ENCODE measurements around the gene PARP4. TPM values are rescaled to one million over a fixed set of nuclear protein-coding genes. Genes with fewer than 3 reads are reported as not detected.
"Not testable (repeated sequence)": the region's sequence is repeated elsewhere in the genome, so short reads cannot be mapped to it uniquely, and the experiment has no call there.

The PARP4 gene
- total RNA-seq, 2 experiments from 2014 or later: 52.1 to 53.5 TPM

DNA sequence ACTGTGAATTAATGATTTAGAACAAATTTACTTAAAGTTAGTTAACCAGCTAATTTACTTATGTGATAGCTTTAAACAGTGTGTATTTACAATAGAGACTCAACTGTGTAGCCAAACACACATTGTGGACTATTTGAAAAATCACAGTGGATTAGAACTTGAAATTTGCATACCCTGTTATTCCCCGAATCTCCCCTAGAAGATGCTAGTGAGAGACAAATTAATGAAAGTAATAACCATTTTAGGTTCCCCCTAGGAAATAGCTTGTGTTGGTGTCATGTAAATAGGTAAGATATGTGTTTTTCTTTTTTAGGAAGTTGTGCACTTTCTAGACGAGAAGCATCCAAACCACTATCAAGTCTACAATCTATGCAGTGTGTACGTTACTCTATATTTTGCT is 104.7 kb downstream of the PARP4 start:
- Mint-ChIP-seq H3K9me3 (ENCODE audit: insufficient read depth) (no peaks in the 10 kb centered on the region), H3K27me3 (ENCODE audit: low read depth) (peaks cover 27% of the 10 kb centered on the region), H3K36me3 (ENCODE audit: low read depth) (no peaks in the 10 kb centered on the region), H3K4me3 (no peak overlapping the region), H3K27ac (no peak overlapping the region), H3K4me1 (ENCODE audit: low read depth) (peaks cover 2% of the 10 kb centered on the region)
- ATAC-seq (no peak), DNase-seq (no peak)
- CTCF ChIA-PET: no interaction called here
- POLR2A ChIA-PET: no interaction called here

DNA sequence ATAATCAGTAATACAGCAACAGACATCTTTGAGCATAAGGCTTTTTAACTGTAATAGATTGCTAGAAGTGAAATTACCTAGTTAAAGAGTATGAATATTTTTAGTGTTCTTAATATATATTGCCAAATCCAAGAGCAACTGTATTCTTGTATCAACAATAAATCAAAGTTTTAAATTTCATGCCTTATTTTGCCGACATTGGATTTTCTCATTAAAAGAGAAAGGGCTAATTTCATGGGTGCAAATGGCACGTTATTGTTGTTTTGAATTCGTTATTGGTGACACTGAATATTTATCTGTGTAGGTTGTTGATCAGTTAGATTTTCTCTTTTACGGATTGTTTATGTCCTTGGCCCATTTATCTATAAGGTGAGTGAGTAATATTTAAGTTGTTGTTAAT is 106.1 kb downstream of the PARP4 start:
- Mint-ChIP-seq H3K27me3 (ENCODE audit: low read depth) (peaks cover 27% of the 10 kb centered on the region), H3K27ac (no peak overlapping the region), H3K9me3 (ENCODE audit: insufficient read depth) (no peaks in the 10 kb centered on the region), H3K36me3 (ENCODE audit: low read depth) (no peaks in the 10 kb centered on the region), H3K4me3 (no peak overlapping the region), H3K4me1 (ENCODE audit: low read depth) (peaks cover 2% of the 10 kb centered on the region)
- no peak for DNase-seq
- POLR2A ChIA-PET: no interaction called here
- no peak for ATAC-seq
- CTCF ChIA-PET: no interaction called here

DNA sequence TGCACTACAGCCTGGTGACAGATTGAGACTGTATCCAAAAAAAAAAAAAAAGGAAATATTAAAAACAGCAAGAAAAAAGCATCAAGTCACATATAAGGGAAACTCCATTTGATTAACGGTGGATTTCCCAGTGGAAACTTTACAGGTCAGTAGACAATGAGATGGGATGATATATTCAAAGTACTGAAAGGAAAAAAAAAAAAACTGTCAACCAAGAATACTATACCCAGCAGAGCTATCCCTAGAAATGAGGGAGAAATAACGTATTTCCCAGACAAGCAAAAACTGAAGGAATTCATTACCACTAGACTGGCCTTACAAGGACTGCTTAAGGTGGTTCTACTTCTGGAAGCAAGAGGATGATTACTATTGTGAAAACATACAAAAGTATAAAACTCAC is 115.8 kb downstream of the PARP4 start:
- peaks cover 13% of the 10 kb centered on the region for H3K9me3 Mint-ChIP-seq (ENCODE audit: insufficient read depth)
- no peaks in the 10 kb centered on the region for H3K27me3 Mint-ChIP-seq (ENCODE audit: low read depth)
- H3K36me3 Mint-ChIP-seq (ENCODE audit: low read depth): peaks cover 4% of the 10 kb centered on the region
- ATAC-seq (no peak), DNase-seq (no peak)
- H3K4me1 Mint-ChIP-seq (ENCODE audit: low read depth): no peaks in the 10 kb centered on the region
- no peak overlapping the region for H3K27ac Mint-ChIP-seq
- CTCF ChIA-PET: no interaction called here
- POLR2A ChIA-PET: no interaction called here
- H3K4me3 Mint-ChIP-seq: no peak overlapping the region

DNA sequence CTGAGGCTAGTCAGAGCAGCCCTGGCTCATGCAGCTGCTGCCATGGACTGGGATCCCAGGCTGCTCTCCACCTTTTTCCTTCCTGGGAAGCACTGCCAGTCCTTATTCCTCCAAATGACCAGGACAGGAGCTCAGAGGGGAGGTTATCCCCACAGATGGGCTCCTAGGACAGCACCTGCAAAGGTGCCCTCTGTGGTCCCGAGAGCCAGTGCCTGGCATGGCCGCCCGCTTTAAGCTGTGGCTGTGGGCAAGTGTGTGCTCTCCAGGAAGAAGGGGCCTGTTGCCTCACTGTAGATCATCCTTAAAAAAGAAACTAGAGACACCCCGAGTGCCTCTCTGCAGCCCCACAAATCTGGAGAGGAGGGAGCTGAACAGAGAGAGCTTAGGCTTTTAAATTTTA is 119.6 kb downstream of the PARP4 start:
- no peak for ATAC-seq
- H3K27ac Mint-ChIP-seq: no peak overlapping the region

DNA sequence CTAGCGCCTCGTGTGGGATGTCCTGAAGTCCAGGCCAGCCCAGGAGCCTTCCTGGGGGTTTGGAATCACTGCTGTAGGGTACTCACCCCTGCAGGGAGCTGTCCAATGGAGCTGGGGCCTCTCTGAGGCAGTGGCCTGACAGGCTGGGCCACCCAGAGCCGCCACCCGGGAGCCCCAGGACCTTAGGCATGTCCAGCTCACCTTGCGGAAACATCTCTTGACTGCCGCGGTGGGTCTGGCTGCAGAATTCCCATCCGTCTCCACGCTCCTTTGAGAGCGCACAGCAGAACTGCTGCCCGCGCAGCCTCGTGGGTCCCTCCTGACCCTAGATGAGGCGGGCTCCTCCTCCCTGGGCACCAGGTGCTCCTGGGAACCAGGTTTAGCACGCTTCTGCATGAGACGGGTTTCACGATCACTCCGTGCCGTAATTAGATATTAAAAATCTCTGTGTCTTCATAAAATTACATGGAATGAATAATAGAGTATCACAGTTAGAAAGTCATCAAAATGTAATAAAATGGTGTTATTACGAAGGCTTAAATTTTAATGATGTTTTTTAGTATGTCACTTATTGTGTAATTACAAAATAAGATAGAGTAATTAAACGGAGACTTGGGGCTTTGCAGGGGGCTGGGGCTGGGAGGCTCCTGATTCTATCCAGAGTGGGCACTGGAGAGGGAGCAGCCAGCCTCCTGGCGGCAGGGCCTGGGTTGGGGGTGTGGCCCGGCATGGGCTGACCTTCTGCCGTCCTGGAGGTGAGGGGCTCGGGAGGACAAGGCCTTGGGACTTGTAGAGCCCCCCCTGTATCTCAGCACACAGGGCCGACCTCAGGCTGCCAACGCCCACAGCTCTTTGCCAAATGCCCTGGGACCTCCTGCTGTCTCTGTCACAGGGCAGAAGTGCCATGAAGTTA is 120.6 kb downstream of the PARP4 start:
- H3K9me3 Mint-ChIP-seq (ENCODE audit: insufficient read depth); CTCF ChIA-PET: not testable (repeated sequence)

More for the DNA sequence above, 119.6 kb downstream of the PARP4 start:
- no peaks in the 10 kb centered on the region for H3K27me3 Mint-ChIP-seq (ENCODE audit: low read depth)
- POLR2A ChIA-PET: no interaction called here
- H3K4me1 Mint-ChIP-seq (ENCODE audit: low read depth): no peaks in the 10 kb centered on the region
- H3K36me3 Mint-ChIP-seq (ENCODE audit: low read depth): peaks cover 4% of the 10 kb centered on the region
- no peak overlapping the region for H3K4me3 Mint-ChIP-seq
- peaks cover 13% of the 10 kb centered on the region for H3K9me3 Mint-ChIP-seq (ENCODE audit: insufficient read depth)
- CTCF ChIA-PET: no interaction called here
- DNase-seq: no peak

DNA sequence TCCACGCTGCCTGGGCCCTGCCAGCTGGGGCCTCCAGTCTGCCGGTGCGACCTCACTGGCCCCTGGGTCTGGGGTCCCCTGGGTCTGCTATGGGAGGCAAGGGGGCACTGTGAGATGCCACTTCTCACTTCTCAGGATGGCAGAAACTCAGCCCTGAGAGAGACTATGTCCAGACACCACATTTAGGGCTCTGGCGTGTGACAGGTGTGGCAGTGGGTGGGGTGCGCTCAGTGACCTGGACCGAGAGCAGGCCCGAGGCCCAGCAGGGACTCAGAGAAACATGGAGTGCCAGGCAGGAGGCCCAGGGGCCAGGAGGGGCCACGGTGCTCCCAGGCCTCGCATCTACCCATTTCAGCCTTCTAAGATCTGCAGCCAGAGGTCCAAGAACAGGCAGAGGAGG is 121.8 kb downstream of the PARP4 start:
- CTCF ChIA-PET; H3K27me3 Mint-ChIP-seq (ENCODE audit: low read depth); H3K36me3 Mint-ChIP-seq (ENCODE audit: low read depth); H3K4me1 Mint-ChIP-seq (ENCODE audit: low read depth); ATAC-seq; H3K4me3 Mint-ChIP-seq; DNase-seq; H3K9me3 Mint-ChIP-seq (ENCODE audit: insufficient read depth); H3K27ac Mint-ChIP-seq; POLR2A ChIA-PET: not testable (repeated sequence)

More for the DNA sequence above, 120.6 kb downstream of the PARP4 start:
- DNase-seq; H3K4me1 Mint-ChIP-seq (ENCODE audit: low read depth); ATAC-seq; H3K36me3 Mint-ChIP-seq (ENCODE audit: low read depth); POLR2A ChIA-PET; H3K27ac Mint-ChIP-seq; H3K4me3 Mint-ChIP-seq; H3K27me3 Mint-ChIP-seq (ENCODE audit: low read depth): not testable (repeated sequence)

DNA sequence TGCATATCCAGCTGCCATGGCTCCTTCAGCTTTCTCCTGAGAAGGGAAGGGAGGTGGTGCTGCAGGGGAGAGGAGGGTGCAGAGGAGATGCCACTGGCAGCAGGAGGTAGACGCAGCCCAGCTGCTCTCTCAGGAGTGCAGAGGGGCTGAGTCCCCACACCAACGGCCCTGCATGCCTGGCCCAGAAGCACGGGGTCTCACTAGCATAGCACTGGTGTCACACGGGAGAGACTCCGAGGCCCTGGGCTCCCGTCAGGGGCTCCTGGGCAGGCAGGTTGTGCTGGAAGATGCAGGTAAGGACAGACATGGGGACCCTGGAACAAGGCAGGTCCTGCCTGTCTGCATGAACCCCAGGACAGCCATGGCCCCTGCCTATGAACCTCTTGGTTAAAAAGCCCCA is 123.1 kb downstream of the PARP4 start:
- Mint-ChIP-seq H3K4me3 (no peak overlapping the region), H3K36me3 (ENCODE audit: low read depth) (no peaks in the 10 kb centered on the region), H3K9me3 (ENCODE audit: insufficient read depth) (no peaks in the 10 kb centered on the region), H3K27ac (no peak overlapping the region), H3K27me3 (ENCODE audit: low read depth) (no peaks in the 10 kb centered on the region), H3K4me1 (ENCODE audit: low read depth) (no peaks in the 10 kb centered on the region)
- ChIA-PET CTCF (no interaction called here), POLR2A (no interaction called here)
- DNase-seq: no peak
- no peak for ATAC-seq

DNA sequence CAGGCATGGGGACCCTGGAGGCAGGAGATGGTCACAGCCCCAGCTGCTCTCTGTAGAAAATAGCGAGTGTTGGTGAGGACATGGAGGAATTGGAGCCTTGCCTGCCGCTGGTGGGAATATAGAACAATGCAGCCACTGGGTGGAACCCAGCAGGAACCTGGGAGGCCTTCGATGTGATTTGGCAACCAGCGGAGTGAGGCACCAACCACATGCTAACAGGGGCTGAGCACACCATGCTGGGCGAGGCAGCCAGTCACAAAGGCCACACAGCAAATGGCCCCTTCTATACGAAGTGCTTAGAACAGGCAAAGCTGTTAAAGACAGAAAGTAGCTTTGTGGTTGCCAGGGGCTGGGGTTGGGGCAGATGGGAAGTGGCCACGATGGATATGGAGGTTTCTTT is 123.8 kb downstream of the PARP4 start:
- POLR2A ChIA-PET: not testable (repeated sequence)

DNA sequence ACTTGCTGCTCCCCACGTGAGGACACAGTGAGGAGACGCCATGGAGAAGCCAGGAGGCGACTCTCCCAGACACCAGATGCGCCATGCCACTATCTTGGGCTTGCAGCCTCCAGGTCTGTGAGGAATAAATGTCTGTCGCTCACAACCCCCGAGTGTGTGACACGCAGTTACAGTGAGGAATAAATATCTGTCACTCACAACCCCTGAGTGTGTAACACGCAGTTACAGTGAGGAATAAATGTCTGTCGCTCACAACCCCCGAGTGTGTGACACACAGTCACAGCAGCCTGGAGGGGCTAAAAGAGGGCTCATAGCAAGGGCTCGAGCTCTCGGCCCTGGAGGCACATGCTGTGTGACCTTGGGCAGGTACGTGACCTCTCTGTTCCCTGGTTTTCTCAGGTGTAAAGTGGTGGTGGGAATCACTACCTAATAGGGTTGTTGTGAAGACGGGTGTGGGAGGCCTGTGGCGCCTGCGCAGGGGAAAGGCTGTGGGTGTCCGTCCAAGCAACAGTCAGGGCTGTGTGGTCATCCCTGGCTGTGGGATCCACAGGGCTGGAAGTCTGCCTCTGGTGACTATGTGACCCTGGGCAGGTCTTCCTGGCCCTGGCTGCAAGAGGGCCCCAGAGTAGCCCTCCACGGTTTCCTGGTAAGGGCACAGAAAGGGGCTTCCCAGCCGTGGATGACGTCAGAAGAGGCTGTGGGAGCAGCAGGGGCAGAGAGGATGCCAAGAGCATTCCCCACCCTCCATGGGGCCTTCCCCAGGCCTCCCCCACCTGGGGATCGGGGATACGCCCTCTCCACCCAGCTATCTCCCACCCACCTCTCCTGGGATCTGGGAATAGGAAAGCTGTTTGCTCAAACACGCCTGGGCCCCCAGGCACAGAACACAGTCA is 125.5 kb downstream of the PARP4 start:
- CTCF ChIA-PET: no interaction called here
- DNase-seq (no peak), ATAC-seq (no peak)
- POLR2A ChIA-PET: no interaction called here
- no peaks in the 10 kb centered on the region for H3K4me1 Mint-ChIP-seq (ENCODE audit: low read depth)
- no peaks in the 10 kb centered on the region for H3K27me3 Mint-ChIP-seq (ENCODE audit: low read depth)
- H3K9me3 Mint-ChIP-seq (ENCODE audit: insufficient read depth): no peaks in the 10 kb centered on the region
- H3K27ac Mint-ChIP-seq: no peak overlapping the region
- no peak overlapping the region for H3K4me3 Mint-ChIP-seq
- H3K36me3 Mint-ChIP-seq (ENCODE audit: low read depth): no peaks in the 10 kb centered on the region

More for the DNA sequence above, 123.8 kb downstream of the PARP4 start:
- CTCF ChIA-PET; H3K4me3 Mint-ChIP-seq; H3K36me3 Mint-ChIP-seq (ENCODE audit: low read depth); H3K9me3 Mint-ChIP-seq (ENCODE audit: insufficient read depth); DNase-seq; H3K4me1 Mint-ChIP-seq (ENCODE audit: low read depth); ATAC-seq; H3K27me3 Mint-ChIP-seq (ENCODE audit: low read depth); H3K27ac Mint-ChIP-seq: not testable (repeated sequence)

DNA sequence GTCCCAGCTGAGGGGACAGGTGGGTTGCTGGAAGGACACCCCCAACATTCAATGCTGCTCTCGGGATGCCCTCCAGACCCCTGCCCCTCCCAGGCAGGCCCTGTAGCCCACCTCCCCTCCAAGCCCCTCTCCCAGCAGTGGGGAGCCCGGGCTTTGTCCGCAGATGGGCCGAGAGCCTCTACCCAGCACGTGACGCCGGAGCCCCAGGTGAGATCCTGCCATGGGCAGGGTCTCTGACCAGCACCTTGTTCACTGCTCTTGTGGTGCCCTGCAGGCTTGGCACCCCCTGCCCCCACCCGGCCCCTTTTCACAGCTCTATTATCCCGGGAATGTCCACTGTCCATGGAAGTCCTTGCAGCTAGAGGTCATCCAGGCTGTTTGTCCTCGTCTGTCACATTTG is 126.7 kb downstream of the PARP4 start:
- H3K4me3 Mint-ChIP-seq: no peak overlapping the region
- ChIA-PET CTCF (no interaction called here), POLR2A (no interaction called here)
- H3K27ac Mint-ChIP-seq: no peak overlapping the region
- H3K4me1 Mint-ChIP-seq (ENCODE audit: low read depth): no peaks in the 10 kb centered on the region
- no peaks in the 10 kb centered on the region for H3K9me3 Mint-ChIP-seq (ENCODE audit: insufficient read depth)
- DNase-seq (no peak), ATAC-seq (no peak)
- H3K27me3 Mint-ChIP-seq (ENCODE audit: low read depth): no peaks in the 10 kb centered on the region
- no peaks in the 10 kb centered on the region for H3K36me3 Mint-ChIP-seq (ENCODE audit: low read depth)

DNA sequence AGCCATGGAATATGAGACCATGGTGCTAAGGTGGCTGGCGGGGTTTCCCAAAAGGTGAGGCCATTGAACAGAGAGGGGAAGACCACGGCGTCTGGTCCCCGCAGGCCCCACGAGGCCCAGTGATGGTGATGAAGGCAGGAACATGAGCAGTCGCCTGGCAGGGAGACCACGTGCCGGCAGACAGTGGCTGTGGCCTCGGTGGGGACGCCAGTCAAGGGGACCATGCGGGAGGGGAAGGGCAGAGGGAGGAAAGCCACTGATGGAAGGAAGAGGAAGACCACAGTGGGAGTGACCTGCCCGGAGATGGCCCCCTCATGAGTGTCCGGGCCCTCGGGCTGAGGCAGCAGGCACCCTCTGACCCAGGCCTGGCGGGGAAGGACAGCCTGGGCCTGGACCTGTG is 127.6 kb downstream of the PARP4 start:
- H3K9me3 Mint-ChIP-seq (ENCODE audit: insufficient read depth); H3K27me3 Mint-ChIP-seq (ENCODE audit: low read depth); ATAC-seq; H3K36me3 Mint-ChIP-seq (ENCODE audit: low read depth); H3K27ac Mint-ChIP-seq; CTCF ChIA-PET; H3K4me1 Mint-ChIP-seq (ENCODE audit: low read depth); POLR2A ChIA-PET; H3K4me3 Mint-ChIP-seq; DNase-seq: not testable (repeated sequence)

DNA sequence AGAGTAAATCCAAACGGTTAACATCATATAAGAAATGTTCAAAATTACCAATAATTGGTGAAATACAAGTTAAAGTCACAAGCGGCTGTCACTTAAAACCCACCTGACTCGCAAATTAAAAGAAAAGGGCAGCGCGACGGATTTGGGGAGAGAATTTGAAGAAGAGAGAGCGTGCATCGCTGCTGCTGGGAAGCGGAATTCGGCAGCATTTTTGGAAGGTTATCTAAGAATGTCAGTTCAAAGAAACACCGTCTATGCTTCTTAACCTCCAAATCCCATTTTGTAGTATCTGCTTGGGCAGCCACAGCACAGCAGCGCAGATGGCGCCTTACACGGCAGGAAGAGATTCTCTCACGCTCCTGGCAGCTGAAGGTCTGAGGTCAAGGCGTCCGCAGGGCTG is 128.5 kb downstream of the PARP4 start:
- H3K27ac Mint-ChIP-seq; H3K4me3 Mint-ChIP-seq; ATAC-seq; H3K9me3 Mint-ChIP-seq (ENCODE audit: insufficient read depth); H3K4me1 Mint-ChIP-seq (ENCODE audit: low read depth); POLR2A ChIA-PET; DNase-seq; H3K36me3 Mint-ChIP-seq (ENCODE audit: low read depth); H3K27me3 Mint-ChIP-seq (ENCODE audit: low read depth); CTCF ChIA-PET: not testable (repeated sequence)

Data from activated CD8-positive, alpha-beta T cell treated with anti-CD3 and anti-CD28 coated beads, Interleukin-2, amount 10 ng/mL, durations not matched to agents 7 days and 5 days (primary cell).